Measurements from ENCODE around the gene SACS.

DNA sequence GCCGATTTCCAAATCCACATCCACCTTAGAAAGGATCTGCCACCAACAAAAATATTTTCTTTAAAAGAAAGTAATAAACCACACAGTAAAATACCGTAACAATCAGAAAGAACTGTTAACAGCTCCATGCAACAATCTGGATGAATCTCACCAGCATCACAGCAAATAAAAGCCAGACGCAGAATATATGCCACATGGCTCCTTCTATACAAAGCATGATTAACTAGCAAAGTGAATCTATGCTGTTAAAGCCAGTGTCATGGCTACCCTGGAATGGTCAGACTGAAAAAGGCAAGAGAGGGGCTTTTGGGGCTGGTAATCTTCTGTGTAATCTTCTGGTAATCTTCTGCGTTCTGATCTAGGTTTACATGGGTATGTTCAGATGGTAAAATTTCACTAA is 81.3 kb downstream of the SACS start:
- TF ChIP-seq, protein P1, sequence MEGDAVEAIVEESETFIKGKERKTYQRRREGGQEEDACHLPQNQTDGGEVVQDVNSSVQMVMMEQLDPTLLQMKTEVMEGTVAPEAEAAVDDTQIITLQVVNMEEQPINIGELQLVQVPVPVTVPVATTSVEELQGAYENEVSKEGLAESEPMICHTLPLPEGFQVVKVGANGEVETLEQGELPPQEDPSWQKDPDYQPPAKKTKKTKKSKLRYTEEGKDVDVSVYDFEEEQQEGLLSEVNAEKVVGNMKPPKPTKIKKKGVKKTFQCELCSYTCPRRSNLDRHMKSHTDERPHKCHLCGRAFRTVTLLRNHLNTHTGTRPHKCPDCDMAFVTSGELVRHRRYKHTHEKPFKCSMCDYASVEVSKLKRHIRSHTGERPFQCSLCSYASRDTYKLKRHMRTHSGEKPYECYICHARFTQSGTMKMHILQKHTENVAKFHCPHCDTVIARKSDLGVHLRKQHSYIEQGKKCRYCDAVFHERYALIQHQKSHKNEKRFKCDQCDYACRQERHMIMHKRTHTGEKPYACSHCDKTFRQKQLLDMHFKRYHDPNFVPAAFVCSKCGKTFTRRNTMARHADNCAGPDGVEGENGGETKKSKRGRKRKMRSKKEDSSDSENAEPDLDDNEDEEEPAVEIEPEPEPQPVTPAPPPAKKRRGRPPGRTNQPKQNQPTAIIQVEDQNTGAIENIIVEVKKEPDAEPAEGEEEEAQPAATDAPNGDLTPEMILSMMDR (IDR thresholded peaks at IDR 0.05; ENCODE audit: low read depth, low read length, missing input control) = no peak
- TF ChIP-seq SP1 (IDR thresholded peaks at IDR 0.05) (no peak), RAD21 (IDR thresholded peaks at IDR 0.05) (no peak), GABPA (IDR thresholded peaks at IDR 0.05 in 1 of 2, conservative IDR thresholded peaks at IDR 0.05 in 1 of 2) (no peak), TAF1 (conservative IDR thresholded peaks at IDR 0.05) (no peak), YY1 (IDR thresholded peaks at IDR 0.05) (no peak), ATF3 (IDR thresholded peaks at IDR 0.05) (no peak), RXRA (IDR thresholded peaks at IDR 0.05) (no peak), EGR1 (IDR thresholded peaks at IDR 0.05; ENCODE audit: low read depth in 2 of 2) (no peak), NR2F2 (IDR thresholded peaks at IDR 0.05) (no peak), MAX (IDR thresholded peaks at IDR 0.05) (no peak), FOXA1 (IDR thresholded peaks at IDR 0.05) (no peak)
- TF ChIP-seq, protein P2, sequence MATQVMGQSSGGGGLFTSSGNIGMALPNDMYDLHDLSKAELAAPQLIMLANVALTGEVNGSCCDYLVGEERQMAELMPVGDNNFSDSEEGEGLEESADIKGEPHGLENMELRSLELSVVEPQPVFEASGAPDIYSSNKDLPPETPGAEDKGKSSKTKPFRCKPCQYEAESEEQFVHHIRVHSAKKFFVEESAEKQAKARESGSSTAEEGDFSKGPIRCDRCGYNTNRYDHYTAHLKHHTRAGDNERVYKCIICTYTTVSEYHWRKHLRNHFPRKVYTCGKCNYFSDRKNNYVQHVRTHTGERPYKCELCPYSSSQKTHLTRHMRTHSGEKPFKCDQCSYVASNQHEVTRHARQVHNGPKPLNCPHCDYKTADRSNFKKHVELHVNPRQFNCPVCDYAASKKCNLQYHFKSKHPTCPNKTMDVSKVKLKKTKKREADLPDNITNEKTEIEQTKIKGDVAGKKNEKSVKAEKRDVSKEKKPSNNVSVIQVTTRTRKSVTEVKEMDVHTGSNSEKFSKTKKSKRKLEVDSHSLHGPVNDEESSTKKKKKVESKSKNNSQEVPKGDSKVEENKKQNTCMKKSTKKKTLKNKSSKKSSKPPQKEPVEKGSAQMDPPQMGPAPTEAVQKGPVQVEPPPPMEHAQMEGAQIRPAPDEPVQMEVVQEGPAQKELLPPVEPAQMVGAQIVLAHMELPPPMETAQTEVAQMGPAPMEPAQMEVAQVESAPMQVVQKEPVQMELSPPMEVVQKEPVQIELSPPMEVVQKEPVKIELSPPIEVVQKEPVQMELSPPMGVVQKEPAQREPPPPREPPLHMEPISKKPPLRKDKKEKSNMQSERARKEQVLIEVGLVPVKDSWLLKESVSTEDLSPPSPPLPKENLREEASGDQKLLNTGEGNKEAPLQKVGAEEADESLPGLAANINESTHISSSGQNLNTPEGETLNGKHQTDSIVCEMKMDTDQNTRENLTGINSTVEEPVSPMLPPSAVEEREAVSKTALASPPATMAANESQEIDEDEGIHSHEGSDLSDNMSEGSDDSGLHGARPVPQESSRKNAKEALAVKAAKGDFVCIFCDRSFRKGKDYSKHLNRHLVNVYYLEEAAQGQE (IDR thresholded peaks at IDR 0.05) = no peak
- TF ChIP-seq, protein P3, sequence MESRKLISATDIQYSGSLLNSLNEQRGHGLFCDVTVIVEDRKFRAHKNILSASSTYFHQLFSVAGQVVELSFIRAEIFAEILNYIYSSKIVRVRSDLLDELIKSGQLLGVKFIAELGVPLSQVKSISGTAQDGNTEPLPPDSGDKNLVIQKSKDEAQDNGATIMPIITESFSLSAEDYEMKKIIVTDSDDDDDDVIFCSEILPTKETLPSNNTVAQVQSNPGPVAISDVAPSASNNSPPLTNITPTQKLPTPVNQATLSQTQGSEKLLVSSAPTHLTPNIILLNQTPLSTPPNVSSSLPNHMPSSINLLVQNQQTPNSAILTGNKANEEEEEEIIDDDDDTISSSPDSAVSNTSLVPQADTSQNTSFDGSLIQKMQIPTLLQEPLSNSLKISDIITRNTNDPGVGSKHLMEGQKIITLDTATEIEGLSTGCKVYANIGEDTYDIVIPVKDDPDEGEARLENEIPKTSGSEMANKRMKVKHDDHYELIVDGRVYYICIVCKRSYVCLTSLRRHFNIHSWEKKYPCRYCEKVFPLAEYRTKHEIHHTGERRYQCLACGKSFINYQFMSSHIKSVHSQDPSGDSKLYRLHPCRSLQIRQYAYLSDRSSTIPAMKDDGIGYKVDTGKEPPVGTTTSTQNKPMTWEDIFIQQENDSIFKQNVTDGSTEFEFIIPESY (IDR thresholded peaks at IDR 0.05) = no peak

Data from liver (tissue), 3 donors.